ENCODE data around the gene LNPK. TPM values are rescaled to one million over a fixed set of nuclear protein-coding genes. Genes with fewer than 3 reads are reported as not detected.

The LNPK gene
- total RNA-seq, 6 experiments from 2014 or later = 12.9 to 30.7 (median 22.2) TPM

- Histone ChIP-seq H3K4me1 (no peaks in the 10 kb centered on the region), H3K36me3 (no peaks in the 10 kb centered on the region), H3K27ac (no peak overlapping the region), H3K4me3 (no peak overlapping the region), H3K9me3 (no peaks in the 10 kb centered on the region), H3K27me3 (no peaks in the 10 kb centered on the region)
- DNase-seq (no peak), ATAC-seq (no peak)
- TF ChIP-seq POLR2A (IDR thresholded peaks at IDR 0.05) (no peak), CTCF (IDR thresholded peaks at IDR 0.05) (no peak)
- 59% methylated on average over 3 of the region's 3 CpGs for WGBS (ENCODE audit: insufficient coverage, low coverage, low lambda C conversion rate, missing lambda C conversion rate)
- intact Hi-C loops (cut with DNase I) = no loop called here
These were observed 127.8 kb downstream of the LNPK start for GRCh38 chr2:175874291-175874690.

Other genes starting within 250 kb of the LNPK start
- not detected for gene EVX2, start 81.7 kb upstream of the LNPK start, total RNA-seq
- not detected for gene HOXD13, start 90.5 kb upstream of the LNPK start, total RNA-seq
- not detected for gene HOXD12, start 97.5 kb upstream of the LNPK start, total RNA-seq
- gene HOXD11, start 105.0 kb upstream of the LNPK start, total RNA-seq = not detected
- gene HOXD10, start 114.5 kb upstream of the LNPK start, total RNA-seq = not detected
- under 1 TPM in 1 of 6 experiments, not detected in 5; 0.25 TPM for gene HOXD9, start 120.5 kb upstream of the LNPK start, total RNA-seq
- under 1 TPM in 1 of 6 experiments, not detected in 5; 0.74 TPM for gene HOXD8, start 127.4 kb upstream of the LNPK start, total RNA-seq
- gene HOXD4, start 149.3 kb upstream of the LNPK start, total RNA-seq = not detected
- gene HOXD3, start 155.0 kb upstream of the LNPK start, total RNA-seq = not detected
- gene HOXD1, start 186.4 kb upstream of the LNPK start, total RNA-seq = not detected